Neural cell (in vitro differentiated cells): ENCODE results near the gene FCHO2. TPM values are rescaled to one million over a fixed set of nuclear protein-coding genes. Genes with fewer than 3 reads are reported as not detected.

Experiments used
- H2AFZ ChIP-seq: fragments of 200-600, 300-800 bp; sonication (generic), shearing (Covaris generic); 2 replicates; pipeline ENCODE4 v1.6.0; 2014; ENCODE audit warnings: low read depth, mild to moderate bottlenecking, antibody characterized with exemption, low read length, moderate library complexity
- H3F3A ChIP-seq: fragments of 200-600 bp; shearing (Covaris generic); 2 replicates; pipeline ENCODE4 v1.6.1; 2016; ENCODE audit warnings: mild to moderate bottlenecking, moderate library complexity, mixed read lengths, antibody characterized with exemption, low read length; ENCODE audit not compliant: insufficient read depth, poor library complexity, severe bottlenecking
- H3K27ac ChIP-seq: fragments of 200-600, 300-800 bp; sonication (generic), shearing (Covaris generic); 2 replicates; pipeline ENCODE4 v1.5.1; 2014; ENCODE audit warnings: mild to moderate bottlenecking, low read length, moderate library complexity
- H3K27me3 ChIP-seq: fragments of 300-800, 200-600 bp; sonication (generic), shearing (Covaris generic); 2 replicates; pipeline ENCODE4 v1.6.0; 2014; ENCODE audit warnings: mild to moderate bottlenecking, low read depth, low read length, moderate library complexity; ENCODE audit not compliant: insufficient read depth
- H3K36me3 ChIP-seq: fragments of 300-800, 200-600 bp; sonication (generic), shearing (Covaris generic); 2 replicates; pipeline ENCODE4 v1.5.1; 2014; ENCODE audit warnings: mild to moderate bottlenecking, antibody characterized with exemption, low read length, moderate library complexity; ENCODE audit not compliant: insufficient read depth
- H3K4me2 ChIP-seq: fragments of 300-800, 200-600 bp; sonication (generic), shearing (Covaris generic); 2 replicates; pipeline ENCODE4 v1.6.0; 2014; ENCODE audit warnings: mild to moderate bottlenecking, low read length
- H3K4me3 ChIP-seq: fragments of 300-800, 200-600 bp; sonication (generic), shearing (Covaris generic); 2 replicates; pipeline ENCODE4 v1.5.1; 2014; ENCODE audit warnings: mild to moderate bottlenecking, low read length, moderate library complexity
- H3K79me2 ChIP-seq: fragments of 200-600 bp; shearing (Covaris generic); replicated peaks from 2 replicates; pipeline ENCODE4 v1.6.0; 2014; ENCODE audit warnings: mild to moderate bottlenecking, low read length, moderate library complexity; ENCODE audit not compliant: insufficient read depth
- H3K9ac ChIP-seq: fragments of 300-800, 200-600 bp; sonication (generic), shearing (Covaris generic); 2 replicates; pipeline ENCODE4 v1.6.1; 2016; ENCODE audit warnings: mild to moderate bottlenecking, low read length, mixed read lengths
- H3K9me2 ChIP-seq: fragments of 200-600 bp; shearing (Covaris generic); 2 replicates; pipeline ENCODE4 v1.6.1; 2016; ENCODE audit warnings: mild to moderate bottlenecking, low read length, mixed read lengths; ENCODE audit not compliant: insufficient read depth
- H3K9me3 ChIP-seq: fragments of 200-600, 300-800 bp; sonication (generic), shearing (Covaris generic); 2 replicates; pipeline ENCODE4 v1.6.1; 2016; ENCODE audit warnings: mild to moderate bottlenecking, mixed run types, low read length, moderate library complexity, mixed read lengths
- H4K20me1 ChIP-seq: fragments of 200-600 bp; shearing (Covaris generic); 2 replicates; pipeline ENCODE4 v1.6.1; 2016; ENCODE audit warnings: mild to moderate bottlenecking, mixed run types; ENCODE audit not compliant: insufficient read depth
- EP300 ChIP-seq: fragments of 450-650 bp; conservative IDR thresholded peaks from 2 replicates; pipeline ENCODE4 v1.6.1; 2014; ENCODE audit warnings: antibody characterized with exemption, mild to moderate bottlenecking, moderate library complexity; ENCODE audit not compliant: poor library complexity, severe bottlenecking
- EZH2 ChIP-seq: fragments of 200-600, 300-800 bp; shearing (Covaris generic), sonication (generic); IDR thresholded peaks from 2 replicates; pipeline ENCODE4 v1.6.1; 2014; ENCODE audit warnings: antibody characterized with exemption, low read length, borderline replicate concordance, mild to moderate bottlenecking; ENCODE audit not compliant: insufficient read depth, poor library complexity, severe bottlenecking
- MXI1 ChIP-seq: fragments of 450-650 bp; conservative IDR thresholded peaks from 2 replicates; pipeline ENCODE4 v1.6.1; 2014; ENCODE audit warnings: antibody characterized with exemption, mild to moderate bottlenecking; ENCODE audit not compliant: poor library complexity, severe bottlenecking
- POLR2AphosphoS5 ChIP-seq: IDR thresholded peaks from 2 replicates; pipeline ENCODE4 v1.6.1; 2012
- RAD21 ChIP-seq: fragments of 450-650 bp; conservative IDR thresholded peaks from 2 replicates; pipeline ENCODE4 v1.6.1; 2014; ENCODE audit warnings: antibody characterized with exemption, mild to moderate bottlenecking, moderate library complexity
- SMC3 ChIP-seq: fragments of 450-650 bp; conservative IDR thresholded peaks from 2 replicates; pipeline ENCODE4 v1.6.1; 2014; ENCODE audit warnings: antibody characterized with exemption, mild to moderate bottlenecking, moderate library complexity; ENCODE audit not compliant: poor library complexity
- TAF1 ChIP-seq: IDR thresholded peaks from 2 replicates; pipeline ENCODE4 v1.6.1; 2012; ENCODE audit warnings: low read depth
- polyA plus RNA-seq: library from polyadenylated mRNA; depleted of rRNA; stranded (reverse); fragments of >200 nt; gene quantifications from 2 replicates; pipeline ENCODE4 v1.2.3, GENCODE V29; 2014
- TF ChIP-seq, protein P1 (sequence below): IDR thresholded peaks from 2 replicates; pipeline ENCODE4 v1.6.1; 2012; ENCODE audit warnings: borderline replicate concordance
- TF ChIP-seq, protein P2 (sequence below): fragments of 450-650 bp; IDR thresholded peaks from 2 replicates; pipeline ENCODE4 v1.5.1; 2014; ENCODE audit warnings: antibody characterized with exemption, mild to moderate bottlenecking, moderate library complexity; ENCODE audit not compliant: poor library complexity, severe bottlenecking

FCHO2 gene
- polyA plus RNA-seq, 1 donor from 2014 or later, result 24.3 TPM

DNA sequence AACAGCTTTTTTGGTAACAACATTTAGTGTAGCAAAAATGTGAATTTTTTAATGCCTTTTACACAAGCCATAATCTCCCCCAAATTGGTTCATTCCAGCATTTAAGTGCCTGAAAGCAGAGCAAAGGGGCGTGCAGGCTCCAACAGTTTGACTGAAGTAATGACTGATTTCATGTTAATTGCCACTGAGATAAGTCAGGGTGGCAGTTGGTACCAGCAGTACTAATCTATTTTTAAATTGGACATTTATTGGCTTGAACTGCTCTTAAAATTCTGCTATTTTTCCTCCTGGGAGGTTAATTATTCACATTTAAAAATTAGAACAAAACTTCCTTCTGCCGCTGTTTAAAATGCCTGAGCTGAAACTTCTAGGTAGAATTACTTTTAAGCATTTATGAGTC lies 176.9 kb downstream of the FCHO2 start:
- Histone ChIP-seq H3K36me3 (no peaks in the 10 kb centered on the region), H3K9ac (no peak overlapping the region), H3K4me3 (no peak overlapping the region), H4K20me1 (no peaks in the 10 kb centered on the region), H3F3A (no peaks in the 10 kb centered on the region), H3K27me3 (no peaks in the 10 kb centered on the region), H3K4me2 (no peak overlapping the region), H3K79me2 (no peaks in the 10 kb centered on the region), H2AFZ (no peak overlapping the region), H3K27ac (no peak overlapping the region), H3K9me3 (no peaks in the 10 kb centered on the region), H3K9me2 (no peaks in the 10 kb centered on the region)
- no peak for TF ChIP-seq SMC3
- TF ChIP-seq, protein P1, sequence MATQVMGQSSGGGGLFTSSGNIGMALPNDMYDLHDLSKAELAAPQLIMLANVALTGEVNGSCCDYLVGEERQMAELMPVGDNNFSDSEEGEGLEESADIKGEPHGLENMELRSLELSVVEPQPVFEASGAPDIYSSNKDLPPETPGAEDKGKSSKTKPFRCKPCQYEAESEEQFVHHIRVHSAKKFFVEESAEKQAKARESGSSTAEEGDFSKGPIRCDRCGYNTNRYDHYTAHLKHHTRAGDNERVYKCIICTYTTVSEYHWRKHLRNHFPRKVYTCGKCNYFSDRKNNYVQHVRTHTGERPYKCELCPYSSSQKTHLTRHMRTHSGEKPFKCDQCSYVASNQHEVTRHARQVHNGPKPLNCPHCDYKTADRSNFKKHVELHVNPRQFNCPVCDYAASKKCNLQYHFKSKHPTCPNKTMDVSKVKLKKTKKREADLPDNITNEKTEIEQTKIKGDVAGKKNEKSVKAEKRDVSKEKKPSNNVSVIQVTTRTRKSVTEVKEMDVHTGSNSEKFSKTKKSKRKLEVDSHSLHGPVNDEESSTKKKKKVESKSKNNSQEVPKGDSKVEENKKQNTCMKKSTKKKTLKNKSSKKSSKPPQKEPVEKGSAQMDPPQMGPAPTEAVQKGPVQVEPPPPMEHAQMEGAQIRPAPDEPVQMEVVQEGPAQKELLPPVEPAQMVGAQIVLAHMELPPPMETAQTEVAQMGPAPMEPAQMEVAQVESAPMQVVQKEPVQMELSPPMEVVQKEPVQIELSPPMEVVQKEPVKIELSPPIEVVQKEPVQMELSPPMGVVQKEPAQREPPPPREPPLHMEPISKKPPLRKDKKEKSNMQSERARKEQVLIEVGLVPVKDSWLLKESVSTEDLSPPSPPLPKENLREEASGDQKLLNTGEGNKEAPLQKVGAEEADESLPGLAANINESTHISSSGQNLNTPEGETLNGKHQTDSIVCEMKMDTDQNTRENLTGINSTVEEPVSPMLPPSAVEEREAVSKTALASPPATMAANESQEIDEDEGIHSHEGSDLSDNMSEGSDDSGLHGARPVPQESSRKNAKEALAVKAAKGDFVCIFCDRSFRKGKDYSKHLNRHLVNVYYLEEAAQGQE, result no peak
- no peak for TF ChIP-seq EZH2
- no peak for TF ChIP-seq MXI1
- TF ChIP-seq, protein P2, sequence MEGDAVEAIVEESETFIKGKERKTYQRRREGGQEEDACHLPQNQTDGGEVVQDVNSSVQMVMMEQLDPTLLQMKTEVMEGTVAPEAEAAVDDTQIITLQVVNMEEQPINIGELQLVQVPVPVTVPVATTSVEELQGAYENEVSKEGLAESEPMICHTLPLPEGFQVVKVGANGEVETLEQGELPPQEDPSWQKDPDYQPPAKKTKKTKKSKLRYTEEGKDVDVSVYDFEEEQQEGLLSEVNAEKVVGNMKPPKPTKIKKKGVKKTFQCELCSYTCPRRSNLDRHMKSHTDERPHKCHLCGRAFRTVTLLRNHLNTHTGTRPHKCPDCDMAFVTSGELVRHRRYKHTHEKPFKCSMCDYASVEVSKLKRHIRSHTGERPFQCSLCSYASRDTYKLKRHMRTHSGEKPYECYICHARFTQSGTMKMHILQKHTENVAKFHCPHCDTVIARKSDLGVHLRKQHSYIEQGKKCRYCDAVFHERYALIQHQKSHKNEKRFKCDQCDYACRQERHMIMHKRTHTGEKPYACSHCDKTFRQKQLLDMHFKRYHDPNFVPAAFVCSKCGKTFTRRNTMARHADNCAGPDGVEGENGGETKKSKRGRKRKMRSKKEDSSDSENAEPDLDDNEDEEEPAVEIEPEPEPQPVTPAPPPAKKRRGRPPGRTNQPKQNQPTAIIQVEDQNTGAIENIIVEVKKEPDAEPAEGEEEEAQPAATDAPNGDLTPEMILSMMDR, result no peak

DNA sequence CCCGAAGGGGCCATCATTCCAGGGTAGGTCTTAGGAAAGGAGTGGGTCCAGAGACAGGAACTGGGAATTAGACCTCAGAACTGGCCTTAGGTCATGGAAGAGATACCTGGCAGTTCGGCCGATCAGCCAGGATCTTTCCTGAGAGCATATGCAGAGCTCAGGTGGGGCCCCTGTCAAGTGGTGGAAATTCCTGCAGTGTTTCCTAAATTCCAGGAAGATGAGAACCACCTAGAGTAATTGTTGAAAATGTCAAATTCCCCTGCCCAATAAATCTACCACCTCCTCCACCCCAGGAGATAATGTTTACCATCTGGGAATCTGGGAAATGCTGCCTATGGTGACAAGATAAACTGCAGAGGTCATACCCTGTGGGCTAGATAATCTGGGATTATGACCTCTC lies 179.2 kb downstream of the FCHO2 start:
- Histone ChIP-seq H3F3A (no peaks in the 10 kb centered on the region), H3K9me2 (no peaks in the 10 kb centered on the region), H3K27ac (no peak overlapping the region), H3K4me2 (no peak overlapping the region), H4K20me1 (no peaks in the 10 kb centered on the region), H3K27me3 (no peaks in the 10 kb centered on the region), H3K4me3 (no peak overlapping the region), H3K79me2 (no peaks in the 10 kb centered on the region), H3K9ac (no peak overlapping the region), H3K36me3 (no peaks in the 10 kb centered on the region), H2AFZ (no peak overlapping the region), H3K9me3 (no peaks in the 10 kb centered on the region)
- no peak for TF ChIP-seq SMC3
- TF ChIP-seq EZH2, result no peak

DNA sequence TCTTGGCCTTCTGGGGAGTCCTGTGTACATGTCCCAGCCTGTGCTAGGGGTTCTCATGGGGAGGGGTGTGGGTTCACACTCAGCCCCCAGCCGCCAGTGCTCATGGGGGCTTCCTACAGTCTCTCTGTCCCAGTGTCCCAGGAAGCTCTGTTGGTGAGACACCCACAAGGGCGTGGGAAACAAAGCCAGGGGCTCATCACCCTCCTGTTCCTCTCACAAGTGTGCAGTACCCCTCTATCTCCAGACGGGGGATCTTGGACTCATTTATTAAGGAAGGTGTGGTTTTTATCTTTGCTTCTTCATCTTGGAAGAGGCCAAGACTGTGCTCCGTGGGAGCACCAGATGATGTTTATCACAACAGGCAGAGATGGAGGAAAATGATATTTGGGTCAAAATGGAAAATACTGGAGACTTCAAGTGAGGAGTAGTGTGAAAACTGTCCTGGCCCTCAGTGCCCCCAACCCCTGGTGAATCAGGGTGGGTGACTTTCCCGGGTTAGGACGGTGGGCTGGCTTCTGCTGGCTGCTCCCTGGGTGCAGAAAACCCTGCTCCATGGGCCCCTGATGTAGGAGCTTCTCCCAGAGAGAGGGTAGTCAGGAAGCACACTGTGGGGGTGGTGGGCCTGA lies 179.7 kb downstream of the FCHO2 start:
- Histone ChIP-seq H3K4me2 (no peak overlapping the region), H3K4me3 (no peak overlapping the region), H3K79me2 (no peaks in the 10 kb centered on the region), H3K9ac (no peak overlapping the region), H2AFZ (no peak overlapping the region), H3K9me3 (no peaks in the 10 kb centered on the region), H4K20me1 (no peaks in the 10 kb centered on the region), H3K9me2 (no peaks in the 10 kb centered on the region), H3K27ac (no peak overlapping the region), H3K36me3 (no peaks in the 10 kb centered on the region), H3K27me3 (no peaks in the 10 kb centered on the region), H3F3A (no peaks in the 10 kb centered on the region)
- TF ChIP-seq, protein P2, result no peak
- TF ChIP-seq TAF1 (no peak), RAD21 (no peak), MXI1 (no peak), EZH2 (no peak), EP300 (no peak), SMC3 (no peak), POLR2AphosphoS5 (no peak)
- TF ChIP-seq, protein P1, result no peak
